Activated gamma-delta T cell treated with anti-CD3 and anti-CD28 coated beads, Interleukin-2, amount 50 U/mL, for 16 hours (primary cell): ENCODE data around the gene ADAP1.

ENCODE experiments used
- DNase-seq: peaks from one replicate; pipeline ENCODE4 v3.0.0-alpha.2; 2020; ENCODE audit warnings: low read depth

ADAP1 gene

GRCh38 chr7:988963-989529 lies 34.6 kb upstream of the ADAP1 start:
- no peak for DNase-seq

- no peak for DNase-seq
Observed at GRCh38 chr7:988426-988911, 34.0 kb upstream of the ADAP1 start.

DNA sequence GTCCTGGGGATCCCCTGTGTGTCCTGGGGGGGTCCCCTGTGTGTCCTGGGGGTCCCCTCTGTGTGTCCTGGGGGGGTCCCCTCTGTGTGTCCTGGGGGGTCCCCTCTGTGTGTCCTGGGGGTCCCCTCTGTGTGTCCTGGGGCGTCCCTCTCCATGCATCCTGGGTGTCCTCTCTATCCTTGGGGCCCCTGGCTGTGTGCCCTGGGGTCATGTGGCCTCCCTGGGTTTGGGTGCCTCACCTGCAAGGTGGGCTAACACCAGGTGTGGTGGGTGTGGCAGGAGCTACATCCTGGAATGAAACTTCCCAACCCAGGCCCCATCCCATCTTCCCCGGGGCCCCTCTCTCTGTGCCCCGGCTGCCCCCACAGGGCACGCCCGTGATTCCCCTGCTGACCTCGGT lies 33.4 kb upstream of the ADAP1 start:
- DNase-seq = no peak

- DNase-seq = no peak
Observed at GRCh38 chr7:986766-987751, 32.6 kb upstream of the ADAP1 start.

DNA sequence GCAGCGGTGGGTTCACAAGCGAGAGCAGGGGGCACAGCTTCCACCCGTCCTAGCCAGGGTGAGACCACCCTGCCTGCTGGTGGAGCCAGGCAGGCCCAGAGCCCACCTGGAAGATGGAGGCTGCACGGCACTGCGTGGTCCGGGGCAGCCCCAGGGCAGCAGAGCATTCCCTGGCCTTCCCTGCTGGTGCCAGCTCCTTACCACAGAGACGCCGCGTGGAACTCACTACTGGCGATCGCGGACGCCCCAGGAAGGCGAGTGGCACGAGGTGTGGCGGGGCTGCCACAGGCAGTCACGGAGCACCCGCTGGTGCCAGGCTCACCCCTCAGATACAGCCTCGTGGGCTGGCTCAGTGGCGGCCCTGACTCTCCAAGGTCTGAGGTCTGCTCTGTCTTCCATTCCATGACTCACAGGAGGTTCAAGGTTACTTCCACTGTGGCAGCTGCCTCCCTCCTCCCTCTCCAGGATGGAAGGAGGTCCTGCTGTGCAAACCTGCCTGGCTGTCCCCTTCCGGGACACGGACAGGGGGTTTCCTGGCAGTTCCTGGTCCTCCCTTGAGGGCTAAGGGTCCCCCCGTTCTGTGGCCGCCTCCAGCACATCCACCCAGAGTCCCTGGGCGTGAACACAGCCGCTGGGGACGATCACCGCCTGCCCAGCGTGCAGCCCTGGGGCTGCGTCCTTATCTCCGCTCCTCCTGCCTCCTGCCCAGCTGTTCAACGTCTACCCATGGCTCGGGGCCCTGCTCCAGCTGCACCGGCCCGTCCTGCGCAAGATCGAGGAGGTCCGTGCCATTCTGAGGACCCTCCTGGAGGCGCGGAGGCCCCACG lies 31.6 kb upstream of the ADAP1 start:
- DNase-seq = no peak

DNA sequence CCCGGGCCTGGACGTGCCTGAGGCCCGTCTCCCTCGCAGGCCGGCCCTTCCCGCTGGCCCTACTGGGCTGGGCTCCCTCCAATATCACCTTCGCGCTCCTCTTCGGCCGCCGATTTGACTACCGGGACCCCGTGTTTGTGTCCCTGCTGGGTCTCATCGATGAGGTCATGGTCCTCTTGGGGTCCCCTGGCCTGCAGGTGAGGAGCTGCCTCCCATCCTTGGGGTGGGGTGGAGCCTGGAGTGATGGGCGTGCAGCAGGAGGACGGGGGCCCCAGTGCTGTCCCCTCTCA lies 30.6 kb upstream of the ADAP1 start:
- DNase-seq = no peak

DNA sequence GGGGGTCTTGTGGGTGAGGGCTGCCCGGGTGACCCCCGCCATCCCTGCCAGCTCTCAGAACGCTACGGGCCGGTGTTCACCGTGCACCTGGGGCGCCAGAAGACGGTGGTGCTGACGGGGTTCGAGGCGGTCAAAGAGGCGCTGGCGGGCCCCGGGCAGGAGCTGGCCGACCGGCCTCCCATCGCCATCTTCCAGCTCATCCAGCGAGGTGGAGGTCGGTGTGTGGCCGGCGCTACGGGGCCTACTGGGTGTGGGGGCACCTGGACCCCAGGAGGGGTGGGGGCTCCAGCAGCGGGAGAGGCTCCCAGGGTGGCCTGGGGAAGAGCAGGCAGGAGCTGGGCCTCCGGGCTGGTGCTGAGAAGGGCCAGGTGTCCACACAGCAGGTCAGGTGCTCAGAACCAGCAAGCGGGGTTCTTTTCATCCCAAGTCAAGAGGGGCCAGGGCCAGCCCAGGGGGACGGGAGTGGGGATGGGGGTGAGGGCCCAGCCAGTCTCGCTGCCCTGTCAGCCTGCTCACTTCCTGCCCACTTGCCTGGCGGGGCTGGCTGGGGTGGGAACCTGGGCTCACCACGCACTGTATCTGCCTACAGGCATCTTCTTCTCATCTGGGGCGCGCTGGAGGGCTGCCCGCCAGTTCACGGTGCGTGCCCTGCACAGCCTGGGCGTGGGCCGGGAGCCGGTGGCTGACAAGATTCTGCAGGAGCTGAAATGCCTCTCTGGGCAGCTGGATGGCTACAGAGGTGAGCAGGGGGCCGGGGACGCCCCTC lies 30.1 kb upstream of the ADAP1 start:
- no peak for DNase-seq

GRCh38 chr7:983616-984071 lies 29.2 kb upstream of the ADAP1 start:
- DNase-seq = no peak

DNA sequence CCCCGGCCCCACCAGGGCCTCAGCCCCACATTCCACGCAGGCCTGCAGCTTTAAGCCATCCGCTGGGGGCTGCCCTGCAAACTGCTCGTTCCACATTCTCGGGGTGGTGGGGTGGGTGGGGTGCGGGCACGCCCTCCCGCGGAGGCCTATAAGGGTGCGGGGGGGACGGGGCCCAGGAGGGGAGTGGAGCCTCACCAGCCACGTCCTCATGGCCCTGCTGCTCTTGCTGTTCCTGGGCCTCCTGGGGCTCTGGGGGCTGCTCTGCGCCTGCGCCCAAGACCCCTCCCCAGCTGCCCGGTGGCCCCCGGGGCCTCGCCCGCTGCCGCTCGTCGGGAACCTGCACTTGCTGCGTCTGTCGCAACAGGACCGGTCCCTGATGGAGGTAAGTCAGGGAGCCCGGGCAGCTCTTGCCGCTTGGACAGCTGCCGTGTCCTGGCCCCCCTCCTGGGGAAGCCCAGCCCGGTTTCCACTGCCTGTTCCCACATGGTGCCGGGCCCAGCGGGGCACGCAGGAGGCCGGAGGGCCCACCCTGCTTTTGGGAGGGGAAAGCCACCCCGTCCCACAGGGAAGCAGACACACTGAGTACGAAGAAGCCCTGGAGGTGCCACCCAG lies 28.6 kb upstream of the ADAP1 start, which contains the start of gene CYP2W1:
CYP2W1 (plus strand) TSS at position 178 of the 612 bp plus-strand sequence; CDS start at position 209, 31 bp downstream.
- no peak for DNase-seq

DNA sequence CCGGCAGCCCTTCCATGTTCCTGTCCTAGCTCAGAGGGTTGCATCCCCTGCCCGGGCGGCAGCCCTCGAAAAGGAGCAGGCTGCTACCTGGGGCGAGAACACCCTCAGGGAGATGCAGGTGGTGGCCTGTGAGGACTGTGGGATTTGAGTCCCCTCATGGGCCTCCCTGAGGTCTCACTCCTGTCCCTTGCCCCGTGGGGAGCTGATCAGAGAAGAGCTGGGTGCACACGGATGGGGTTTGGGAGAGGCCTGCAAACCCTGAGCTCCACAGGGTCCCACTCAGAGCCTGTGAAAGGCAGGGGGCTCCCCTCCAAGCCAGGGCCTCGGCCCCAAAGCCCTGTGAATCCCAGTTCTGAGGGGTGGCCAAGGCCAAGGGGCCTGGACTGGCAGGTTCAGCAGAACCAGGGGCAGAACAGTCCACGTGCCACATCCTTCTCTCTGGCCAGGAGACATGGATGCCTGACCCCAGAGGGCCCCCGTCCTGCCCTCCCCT lies 28.1 kb upstream of the ADAP1 start:
- DNase-seq = no peak

DNA sequence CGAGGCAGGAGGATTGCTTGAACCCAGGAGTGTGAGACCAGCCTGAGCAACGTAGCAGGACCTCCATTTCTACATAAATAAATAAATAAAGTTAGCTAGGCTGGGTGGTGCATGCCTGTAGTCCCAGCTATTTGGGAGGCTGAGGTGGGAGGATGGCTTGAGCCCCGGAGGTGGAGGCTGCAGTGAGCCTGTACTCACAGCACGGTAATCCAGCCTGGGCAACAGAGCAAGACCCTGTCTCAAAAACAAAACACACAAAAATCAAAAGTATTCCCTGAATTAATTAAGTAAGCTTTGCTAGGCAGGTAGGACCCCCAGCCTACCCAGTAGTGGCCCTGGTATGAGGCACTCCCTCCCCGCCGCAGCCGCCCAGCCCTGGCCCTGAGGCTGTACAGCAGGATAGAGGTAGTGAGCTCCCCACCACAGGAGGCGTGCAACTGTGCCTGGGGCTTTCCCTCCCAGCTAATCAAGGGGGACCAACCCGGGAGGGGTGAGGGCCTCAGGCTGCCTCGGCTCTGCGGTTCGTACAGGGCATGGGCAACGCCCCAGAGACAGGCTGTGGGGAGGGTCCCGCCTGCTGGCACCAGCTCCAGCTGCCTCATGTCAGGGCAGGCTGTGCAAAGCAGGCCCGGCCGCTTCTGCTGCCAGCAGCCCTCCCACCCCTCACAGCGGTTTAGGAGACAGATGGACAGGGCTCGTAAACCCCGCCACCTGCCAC lies 27.5 kb upstream of the ADAP1 start:
- no peak for DNase-seq

GRCh38 chr7:979886-980571 lies 25.5 kb upstream of the ADAP1 start:
- DNase-seq = no peak

- no peak for DNase-seq
Observed at GRCh38 chr7:979151-979550, 24.7 kb upstream of the ADAP1 start.

DNA sequence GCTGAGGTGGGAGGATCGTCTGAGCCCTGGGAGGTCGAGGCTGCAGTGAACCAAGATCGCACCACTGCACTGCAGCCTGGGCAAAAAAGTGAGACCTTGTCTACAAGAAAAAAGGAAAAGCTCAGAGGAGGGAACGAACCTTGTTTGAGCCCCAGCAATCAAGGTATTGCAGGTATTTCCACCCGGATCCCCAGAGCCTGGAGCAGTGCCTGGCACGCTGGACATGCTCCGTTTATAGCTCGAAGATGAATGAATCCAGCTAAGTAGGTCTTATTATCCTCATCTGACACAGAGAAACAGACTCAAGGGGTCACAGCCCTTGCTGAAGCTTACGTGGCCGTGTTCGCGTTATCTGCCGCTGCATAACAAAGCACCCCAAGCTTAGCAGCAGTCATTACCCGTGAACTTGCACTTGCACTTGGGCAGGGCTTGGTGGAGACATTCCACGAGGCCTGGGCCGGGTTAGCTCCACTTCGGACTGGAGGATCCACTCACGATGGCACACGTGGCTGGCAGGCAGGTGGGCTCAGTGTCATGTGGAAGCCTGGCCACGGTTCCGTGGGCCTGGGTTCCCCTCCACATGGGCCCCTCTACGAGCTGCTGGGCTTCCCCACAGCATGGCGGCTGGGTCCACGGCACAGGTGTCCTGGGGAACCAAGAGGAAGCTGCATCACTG lies 24.1 kb upstream of the ADAP1 start:
- DNase-seq = no peak

DNA sequence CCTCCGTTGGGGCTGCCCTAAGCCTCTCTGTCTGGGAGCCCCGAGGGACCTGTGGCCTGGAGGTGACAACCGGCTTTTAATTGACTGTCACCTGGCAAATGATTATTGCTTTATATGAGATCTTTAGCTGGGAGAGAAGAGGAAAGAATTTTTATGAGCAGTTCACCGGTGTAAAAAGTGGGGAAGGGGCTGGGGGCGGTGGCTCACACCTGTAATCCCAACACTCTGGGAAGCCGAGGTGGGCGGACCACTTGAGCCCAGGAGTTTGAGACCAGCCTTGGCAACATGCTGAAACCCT lies 23.5 kb upstream of the ADAP1 start:
- no peak for DNase-seq

- DNase-seq = no peak
Observed at GRCh38 chr7:977326-978048, 23.0 kb upstream of the ADAP1 start.

DNA sequence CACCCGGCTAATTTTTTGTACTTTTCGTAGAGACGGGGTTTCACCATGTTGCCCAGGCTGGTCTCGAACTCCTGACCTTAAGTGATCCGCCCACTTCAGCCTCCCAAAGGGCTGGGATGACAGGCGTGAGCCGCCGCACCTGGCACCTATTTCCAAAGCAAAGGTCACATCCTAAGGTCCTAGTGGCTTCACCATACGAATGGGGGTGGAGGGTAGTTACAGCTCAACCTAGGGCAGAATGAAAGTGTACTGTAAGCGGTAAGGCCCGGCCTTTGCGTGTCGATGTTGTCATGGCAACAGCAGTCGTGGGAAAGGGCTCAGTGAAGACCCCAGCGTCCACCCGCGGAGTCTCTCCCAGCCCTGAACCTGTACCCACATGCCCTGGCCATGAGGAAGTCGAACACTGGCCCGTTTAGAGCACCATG lies 22.4 kb upstream of the ADAP1 start:
- no peak for DNase-seq

DNA sequence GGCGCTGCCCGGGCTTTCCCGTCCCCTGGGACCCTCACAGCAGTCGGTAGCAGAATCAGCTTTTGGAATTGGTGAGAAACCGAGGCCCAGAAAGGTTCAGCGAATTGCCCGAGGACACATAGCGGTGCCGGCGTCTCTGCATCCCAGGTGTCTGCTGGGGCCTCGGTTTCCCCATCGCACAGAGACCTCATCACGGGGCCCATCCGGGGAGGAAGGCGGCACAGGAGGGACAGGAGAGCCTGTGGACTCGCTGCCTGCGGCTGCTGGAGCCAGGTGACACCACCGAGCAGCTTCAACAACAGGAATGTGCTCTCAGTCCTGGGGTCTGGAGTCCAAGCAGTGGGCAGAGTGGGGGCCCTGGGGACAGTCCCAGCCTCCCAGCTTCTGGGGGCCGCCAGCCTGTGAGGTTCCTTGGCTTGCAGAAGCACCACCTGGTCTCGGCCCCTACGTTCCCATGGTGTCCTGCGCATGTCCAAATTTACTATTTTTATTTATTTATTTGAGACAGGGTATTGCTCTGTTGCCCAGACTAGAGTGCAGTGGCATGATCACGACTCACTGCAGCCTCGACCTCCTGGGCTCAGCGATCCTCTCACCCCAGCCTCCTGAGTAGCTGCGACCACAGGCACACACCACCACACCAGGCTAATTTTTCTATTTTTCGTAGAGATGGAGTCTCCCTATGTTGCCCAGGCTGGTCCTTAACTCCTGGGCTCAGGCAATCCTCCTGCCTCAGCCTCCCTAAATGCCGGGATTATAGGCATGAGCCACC lies 21.4 kb upstream of the ADAP1 start:
- DNase-seq = no peak
